ENCODE data around the gene ARMC2. TPM values are rescaled to one million over a fixed set of nuclear protein-coding genes. Genes with fewer than 3 reads are reported as not detected.
"Not testable (repeated sequence)": the region's sequence is repeated elsewhere in the genome, so short reads cannot be mapped to it uniquely, and the experiment has no call there.

The ARMC2 gene
- total RNA-seq, 2 experiments from 2014 or later, result 5.2 to 5.7 TPM

GRCh38 chr6:108809211-108809610 is 39.0 kb upstream of the ARMC2 start:
- TF ChIP-seq CTCF (IDR thresholded peaks at IDR 0.05), result no peak
- Histone ChIP-seq H3K27ac (ENCODE audit: low read depth in 1 of 2, low read length in 2 of 2) (no peak overlapping the region), H3K27me3 (ENCODE audit: control insufficient read depth in 1 of 2, insufficient read depth in 2 of 2, low read length in 2 of 2) (no peaks in the 10 kb centered on the region), H3K4me1 (ENCODE audit: insufficient read depth, low read length) (no peaks in the 10 kb centered on the region), H3K36me3 (ENCODE audit: insufficient read depth, low read length) (no peaks in the 10 kb centered on the region), H3K4me3 (ENCODE audit: low read length) (no peak overlapping the region), H3K9me3 (ENCODE audit: control insufficient read depth in 1 of 2, insufficient read depth in 1 of 2, low read length in 2 of 2) (no peaks in the 10 kb centered on the region)
- no peaks in the 10 kb centered on the region for H3K4me1 Mint-ChIP-seq (ENCODE audit: low read depth)
- POLR2A ChIA-PET, result no interaction called here
- CTCF ChIA-PET, result no interaction called here
- intact Hi-C loops (cut with DNase I, micrococcal nuclease), result no loop called here
- H3K27me3 Mint-ChIP-seq, result no peaks in the 10 kb centered on the region
- no peaks in the 10 kb centered on the region for H3K36me3 Mint-ChIP-seq (ENCODE audit: low read depth)
- H3K4me3 Mint-ChIP-seq, result no peak overlapping the region
- H3K9me3 Mint-ChIP-seq, result no peaks in the 10 kb centered on the region
- H3K27ac Mint-ChIP-seq, result no peak overlapping the region
- DNase-seq (no peak), ATAC-seq (ENCODE audit: poor library complexity) (no peak)

GRCh38 chr6:108810057-108810643 is 38.1 kb upstream of the ARMC2 start:
- ChIA-PET POLR2A (interaction anchor here (1.5 kb wide), 1 partner anchor 12 kb away, joined by 6 read pairs; no protein-coding TSS in a partner anchor), CTCF (no interaction called here)
- Mint-ChIP-seq H3K27ac (no peak overlapping the region), H3K9me3 (no peaks in the 10 kb centered on the region), H3K27me3 (no peaks in the 10 kb centered on the region), H3K36me3 (ENCODE audit: low read depth) (no peaks in the 10 kb centered on the region), H3K4me3 (no peak overlapping the region), H3K4me1 (ENCODE audit: low read depth) (no peaks in the 10 kb centered on the region)
- DNase-seq (no peak), ATAC-seq (ENCODE audit: poor library complexity) (no peak)
- Histone ChIP-seq H3K27ac (ENCODE audit: low read depth in 1 of 2, low read length in 2 of 2) (no peak overlapping the region), H3K4me1 (ENCODE audit: insufficient read depth, low read length) (no peaks in the 10 kb centered on the region), H3K27me3 (ENCODE audit: control insufficient read depth in 1 of 2, insufficient read depth in 2 of 2, low read length in 2 of 2) (no peaks in the 10 kb centered on the region), H3K4me3 (ENCODE audit: low read length) (no peak overlapping the region), H3K9me3 (ENCODE audit: control insufficient read depth in 1 of 2, insufficient read depth in 1 of 2, low read length in 2 of 2) (no peaks in the 10 kb centered on the region), H3K36me3 (ENCODE audit: insufficient read depth, low read length) (no peaks in the 10 kb centered on the region)
- TF ChIP-seq CTCF (IDR thresholded peaks at IDR 0.05), result no peak
- intact Hi-C loops (cut with DNase I, micrococcal nuclease), result no loop called here

DNA sequence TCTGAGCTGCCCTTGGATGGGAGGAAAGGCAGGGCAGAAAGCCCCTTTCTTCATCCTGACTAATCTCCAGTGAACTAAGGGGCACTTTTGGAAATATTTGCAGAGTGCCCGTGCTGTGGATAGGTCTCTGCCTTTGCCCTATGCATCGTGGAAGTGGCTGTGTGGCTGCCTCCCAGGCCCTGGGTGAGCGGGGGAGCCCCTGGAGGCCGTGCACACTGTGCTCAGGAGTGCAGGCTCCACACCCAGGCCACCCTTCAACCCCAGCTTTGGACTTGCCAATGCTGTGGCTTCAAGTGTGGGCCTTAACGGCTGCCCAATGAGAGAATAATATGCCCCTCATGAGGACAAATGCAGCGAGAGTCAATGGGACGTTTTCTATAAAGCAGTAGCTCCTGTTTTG is 36.7 kb upstream of the ARMC2 start:
- Mint-ChIP-seq H3K27ac (no peak overlapping the region), H3K4me1 (ENCODE audit: low read depth) (no peaks in the 10 kb centered on the region), H3K4me3 (no peak overlapping the region), H3K27me3 (no peaks in the 10 kb centered on the region), H3K9me3 (no peaks in the 10 kb centered on the region), H3K36me3 (ENCODE audit: low read depth) (no peaks in the 10 kb centered on the region)
- DNase-seq (no peak), ATAC-seq (ENCODE audit: poor library complexity) (no peak)
- no peaks in the 10 kb centered on the region for H3K4me1 ChIP-seq (ENCODE audit: insufficient read depth, low read length)
- no peak for TF ChIP-seq CTCF (IDR thresholded peaks at IDR 0.05)
- no peaks in the 10 kb centered on the region for H3K9me3 ChIP-seq (ENCODE audit: control insufficient read depth in 1 of 2, insufficient read depth in 1 of 2, low read length in 2 of 2)
- H3K27me3 ChIP-seq (ENCODE audit: control insufficient read depth in 1 of 2, insufficient read depth in 2 of 2, low read length in 2 of 2), result no peaks in the 10 kb centered on the region
- POLR2A ChIA-PET, result no interaction called here
- CTCF ChIA-PET, result no interaction called here
- H3K4me3 ChIP-seq (ENCODE audit: low read length), result no peak overlapping the region
- H3K27ac ChIP-seq (ENCODE audit: low read depth in 1 of 2, low read length in 2 of 2), result no peak overlapping the region
- H3K36me3 ChIP-seq (ENCODE audit: insufficient read depth, low read length), result no peaks in the 10 kb centered on the region
- intact Hi-C loops (cut with DNase I, micrococcal nuclease), result no loop called here

DNA sequence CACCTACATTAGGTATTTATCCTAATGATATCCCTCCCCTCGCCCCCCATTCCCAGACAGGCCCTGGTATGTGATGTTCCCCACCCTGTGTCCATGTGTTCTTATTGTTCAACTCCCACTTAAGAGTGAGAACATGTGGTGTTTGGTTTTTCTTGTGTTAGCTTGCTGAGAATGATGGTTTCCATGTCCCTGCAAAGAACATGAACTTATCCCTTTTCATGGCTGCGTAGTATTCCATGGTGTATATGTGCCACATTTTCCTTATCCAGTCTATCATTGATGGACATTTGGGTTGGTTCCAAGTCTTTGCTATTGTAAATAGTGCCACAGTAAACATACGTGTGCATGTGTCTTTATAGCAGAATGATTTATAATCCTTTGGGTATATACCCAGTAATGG is 35.0 kb upstream of the ARMC2 start:
- CTCF ChIA-PET; H3K27ac ChIP-seq (ENCODE audit: low read depth in 1 of 2, low read length in 2 of 2); H3K4me1 Mint-ChIP-seq (ENCODE audit: low read depth); H3K27me3 Mint-ChIP-seq; H3K27me3 ChIP-seq (ENCODE audit: control insufficient read depth in 1 of 2, insufficient read depth in 2 of 2, low read length in 2 of 2); H3K4me3 ChIP-seq (ENCODE audit: low read length); intact Hi-C loops (cut with DNase I, micrococcal nuclease); H3K36me3 ChIP-seq (ENCODE audit: insufficient read depth, low read length); H3K4me3 Mint-ChIP-seq; POLR2A ChIA-PET; DNase-seq; H3K4me1 ChIP-seq (ENCODE audit: insufficient read depth, low read length); H3K9me3 ChIP-seq (ENCODE audit: control insufficient read depth in 1 of 2, insufficient read depth in 1 of 2, low read length in 2 of 2); H3K36me3 Mint-ChIP-seq (ENCODE audit: low read depth); H3K9me3 Mint-ChIP-seq; H3K27ac Mint-ChIP-seq; ATAC-seq (ENCODE audit: poor library complexity): not testable (repeated sequence)

GRCh38 chr6:108817276-108817675 is 30.9 kb upstream of the ARMC2 start:
- CTCF ChIA-PET; intact Hi-C loops (cut with DNase I, micrococcal nuclease); H3K4me1 Mint-ChIP-seq (ENCODE audit: low read depth); H3K27ac ChIP-seq (ENCODE audit: low read depth in 1 of 2, low read length in 2 of 2); H3K27me3 Mint-ChIP-seq; H3K4me3 Mint-ChIP-seq; ATAC-seq (ENCODE audit: poor library complexity); H3K4me1 ChIP-seq (ENCODE audit: insufficient read depth, low read length); DNase-seq; H3K9me3 Mint-ChIP-seq; POLR2A ChIA-PET; H3K27me3 ChIP-seq (ENCODE audit: control insufficient read depth in 1 of 2, insufficient read depth in 2 of 2, low read length in 2 of 2); H3K36me3 ChIP-seq (ENCODE audit: insufficient read depth, low read length); H3K27ac Mint-ChIP-seq; H3K4me3 ChIP-seq (ENCODE audit: low read length); H3K36me3 Mint-ChIP-seq (ENCODE audit: low read depth); H3K9me3 ChIP-seq (ENCODE audit: control insufficient read depth in 1 of 2, insufficient read depth in 1 of 2, low read length in 2 of 2): not testable (repeated sequence)
